HG03460 (cell line): ENCODE data around the gene FIBCD1.

Source experiments
- ATAC-seq: cut with Tn5 transposase; IDR thresholded peaks from one replicate; pipeline ENCODE4 v1.9.1; 2021; ENCODE audit not compliant: unreplicated experiment

The FIBCD1 gene

DNA sequence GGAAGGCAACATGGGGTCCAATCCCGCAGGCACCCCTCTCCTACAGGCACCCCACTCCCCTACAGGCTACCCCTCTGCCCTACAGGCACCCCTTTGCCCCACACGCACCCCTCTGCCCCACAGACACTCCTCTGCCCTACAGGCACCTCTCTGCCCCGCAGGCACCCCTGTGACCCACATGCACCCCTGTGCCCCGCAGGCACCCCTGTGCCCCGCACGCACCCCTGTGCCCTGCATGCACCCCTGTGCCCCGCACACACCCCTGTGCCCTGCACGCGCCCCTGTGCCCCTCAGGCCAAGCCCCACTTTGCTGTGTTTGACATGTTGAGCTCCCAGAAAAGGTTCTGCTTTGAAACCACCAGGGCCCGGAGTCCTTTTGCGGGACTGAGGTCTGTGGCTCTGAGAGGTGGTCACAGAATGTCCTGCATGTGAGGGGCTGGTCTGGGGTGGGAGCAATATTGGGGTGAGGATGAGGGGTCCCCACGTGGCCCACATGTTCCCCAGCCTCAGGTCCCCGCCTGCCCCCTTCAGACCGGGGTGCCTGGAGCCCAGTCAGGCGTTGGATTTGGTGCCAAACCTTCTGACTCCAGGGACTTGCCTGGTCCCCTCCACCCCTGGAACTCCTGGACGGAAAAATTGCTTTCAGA is 41.8 kb downstream of the FIBCD1 start:
- ATAC-seq, result no peak

DNA sequence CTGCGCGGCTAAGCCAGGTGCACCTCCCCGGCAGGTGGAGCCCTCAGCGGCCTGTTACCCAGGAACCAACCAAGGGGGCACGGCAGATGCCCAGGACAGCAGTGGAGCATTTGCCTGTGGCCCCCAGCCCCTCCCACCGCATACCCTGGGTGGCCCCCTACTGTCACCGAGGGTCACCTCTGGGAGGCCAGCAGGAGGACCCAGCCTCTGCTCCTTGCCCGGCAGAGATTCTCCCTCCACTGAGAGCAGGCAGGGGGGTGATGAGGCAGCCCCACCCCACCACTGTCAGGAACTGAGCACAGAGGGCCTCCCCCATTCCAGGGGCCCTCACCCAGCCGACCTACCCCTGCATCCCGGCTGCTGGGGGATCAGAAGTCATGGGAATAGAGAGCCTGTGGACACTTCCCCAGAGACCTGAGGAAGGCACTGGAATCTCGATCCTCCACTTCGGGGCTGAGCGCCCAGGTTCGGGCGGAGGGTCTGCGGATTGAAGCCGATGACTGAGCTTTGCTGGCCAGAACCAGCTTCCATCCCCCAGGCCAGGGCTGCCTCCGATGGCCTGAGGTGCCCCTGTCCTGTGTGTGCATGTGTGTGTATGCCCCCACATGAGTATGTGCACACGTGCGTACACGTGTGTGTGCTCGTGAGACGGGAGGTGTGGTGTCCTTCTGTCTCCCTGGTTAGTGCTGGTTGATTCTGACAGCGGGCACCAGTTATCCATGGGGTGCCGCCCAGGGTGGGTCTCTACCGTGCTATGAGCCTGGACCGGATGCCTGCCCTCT is 42.6 kb downstream of the FIBCD1 start, which contains the start of gene QRFP:
TSS of gene QRFP (minus strand) at position 580 of the 782 bp plus-strand sequence. CDS start 2,974 bp downstream, outside the sequence.
- ATAC-seq, result no peak

DNA sequence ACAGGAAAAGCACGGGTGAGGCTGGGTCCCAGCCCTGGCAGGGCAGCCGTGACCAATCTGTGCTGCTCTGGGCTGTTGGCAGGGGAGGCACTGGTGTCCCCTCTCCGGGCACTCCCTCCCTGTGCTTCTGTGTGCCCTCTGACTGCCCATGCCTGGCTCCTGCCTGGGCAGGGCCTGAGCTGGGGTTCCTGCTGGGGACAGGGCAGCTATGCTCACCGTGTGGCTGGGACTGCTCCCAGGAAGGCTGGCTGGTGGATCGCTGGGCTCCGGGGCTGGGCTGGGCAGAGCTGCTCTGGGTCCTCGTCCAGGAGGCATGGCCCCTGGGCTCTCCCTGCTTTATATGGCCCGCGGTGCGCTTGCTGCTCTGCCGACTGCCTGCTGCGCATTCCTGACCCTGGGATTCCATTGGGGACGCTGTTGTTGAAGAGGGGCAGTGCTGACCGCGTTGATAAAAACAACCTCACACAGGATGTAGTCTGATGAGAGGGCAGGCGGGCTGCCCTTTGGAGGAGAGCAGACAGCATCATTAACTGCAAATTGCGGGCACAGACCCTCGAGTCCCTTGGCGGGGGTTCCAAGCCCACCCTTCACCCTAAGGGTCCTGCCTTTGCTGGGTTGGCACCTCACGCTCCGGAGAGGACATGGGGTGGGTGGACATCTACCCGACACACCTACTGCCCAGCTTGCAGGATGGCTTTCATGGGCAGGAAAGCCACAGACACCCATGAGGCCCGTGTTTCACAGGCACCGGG is 43.4 kb downstream of the FIBCD1 start:
- no peak for ATAC-seq

DNA sequence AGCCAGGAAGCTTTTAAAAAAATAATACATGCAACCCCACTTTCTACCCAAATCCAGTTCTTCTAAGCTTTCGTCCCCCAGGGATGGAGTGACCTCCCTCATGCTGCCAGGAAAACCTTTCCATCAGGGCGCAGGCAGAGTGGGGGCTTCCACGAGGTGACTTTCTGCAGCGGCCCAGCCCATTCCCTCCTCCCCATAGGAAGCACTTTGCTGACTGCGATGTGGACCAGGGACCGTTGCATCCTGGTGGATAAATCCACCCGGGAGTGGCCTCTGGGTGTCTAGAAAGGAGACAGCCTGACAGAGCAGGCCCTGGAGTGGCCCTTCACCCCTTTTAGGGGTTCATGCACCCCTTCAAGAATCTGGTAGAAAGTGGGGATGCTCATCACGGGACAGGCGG is 44.0 kb downstream of the FIBCD1 start:
- no peak for ATAC-seq

DNA sequence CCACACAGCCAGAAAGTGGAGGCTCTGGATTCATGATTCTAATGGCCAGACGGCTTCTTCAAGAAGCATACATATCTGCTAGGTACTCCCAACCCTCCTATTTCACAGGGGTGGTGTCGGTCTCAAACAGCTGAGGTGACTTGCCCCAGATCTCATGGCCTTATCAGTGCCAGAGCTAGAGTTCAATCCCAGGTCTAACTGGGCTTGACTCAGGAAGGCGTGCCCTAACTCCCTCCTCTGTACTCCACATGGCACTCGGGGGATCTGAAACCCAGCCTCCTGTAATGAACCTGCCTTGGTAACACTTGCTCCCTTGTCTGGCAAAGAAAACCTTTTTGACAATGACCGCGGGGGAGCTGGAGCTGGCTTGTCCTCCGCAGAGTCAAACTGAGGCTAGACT is 44.5 kb downstream of the FIBCD1 start:
- ATAC-seq, result no peak

DNA sequence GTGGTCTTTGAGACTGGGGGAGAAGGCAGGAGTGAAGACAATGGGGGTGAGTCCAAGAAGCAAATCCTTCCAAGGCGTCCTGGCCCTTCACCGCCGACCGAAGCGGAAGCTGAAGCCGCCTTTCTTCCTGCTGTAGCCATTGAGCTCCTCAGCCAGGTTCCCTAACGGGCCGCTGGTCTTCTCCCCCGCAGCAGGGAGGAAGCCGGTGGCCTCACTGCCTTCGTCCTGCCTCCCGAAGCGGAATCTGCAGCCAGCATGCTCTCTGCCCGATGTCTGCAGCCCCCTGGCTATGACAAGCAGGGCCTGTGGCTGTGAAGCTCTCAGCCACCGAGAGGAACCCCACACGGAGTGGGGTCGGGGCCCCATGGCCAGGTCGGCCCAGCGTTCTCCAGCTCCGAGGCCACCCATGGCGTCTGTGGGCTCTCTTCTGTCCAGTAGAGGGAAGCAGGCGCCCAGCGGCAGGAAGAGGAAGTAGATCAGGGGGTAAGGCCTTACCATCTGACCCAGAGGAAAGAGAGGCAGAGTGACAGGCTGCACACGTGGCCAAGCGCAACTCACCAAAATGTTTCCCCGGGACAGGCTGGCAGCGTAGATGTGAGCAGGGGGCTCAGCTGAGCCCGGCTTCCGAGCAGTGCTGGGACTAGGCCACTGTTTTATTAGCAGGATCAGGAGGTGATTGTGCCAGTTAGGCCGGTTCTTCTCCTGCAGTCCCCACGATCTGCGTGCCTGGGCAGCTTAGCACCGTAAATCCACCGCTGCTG is 45.5 kb downstream of the FIBCD1 start:
- no peak for ATAC-seq

DNA sequence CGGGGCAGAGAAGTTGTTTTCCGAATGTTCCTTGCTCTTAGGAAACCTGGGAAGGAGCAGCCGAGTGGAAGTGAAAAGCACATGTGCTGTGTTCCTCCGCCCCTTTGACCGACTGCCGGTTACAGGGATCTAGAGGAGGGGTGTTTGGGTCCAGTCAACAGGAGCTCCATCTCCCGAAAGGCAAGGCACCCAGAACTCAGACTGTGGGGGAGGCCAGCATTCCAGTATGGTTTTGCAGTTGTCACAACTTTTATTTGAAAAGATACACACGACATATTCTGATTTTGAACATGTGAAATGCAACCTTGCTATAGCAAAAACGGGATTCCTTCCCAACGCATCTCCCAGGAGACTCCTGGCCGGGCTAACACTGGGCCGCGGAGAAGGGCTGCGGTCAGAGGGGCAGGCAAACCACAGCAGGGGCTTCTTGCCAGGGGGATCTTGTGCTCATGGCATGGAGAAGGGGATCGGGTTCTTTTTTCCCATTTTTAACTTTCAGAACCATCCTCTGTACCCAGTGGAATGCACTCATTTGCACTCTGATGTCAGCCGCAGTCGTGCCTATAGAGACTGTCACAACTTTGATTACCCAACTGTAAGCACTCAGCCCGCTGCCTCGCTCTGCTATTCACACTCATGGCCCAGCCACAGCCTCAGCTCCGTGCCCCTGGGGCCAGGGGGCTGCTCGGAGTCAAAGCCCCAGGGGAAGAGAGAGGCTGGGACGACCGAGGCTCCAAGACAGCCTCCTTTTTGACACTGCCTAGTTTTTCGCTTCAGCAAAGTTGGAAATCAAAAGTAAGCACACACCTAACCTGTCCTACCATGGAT is 46.4 kb downstream of the FIBCD1 start:
- ATAC-seq, result no peak

DNA sequence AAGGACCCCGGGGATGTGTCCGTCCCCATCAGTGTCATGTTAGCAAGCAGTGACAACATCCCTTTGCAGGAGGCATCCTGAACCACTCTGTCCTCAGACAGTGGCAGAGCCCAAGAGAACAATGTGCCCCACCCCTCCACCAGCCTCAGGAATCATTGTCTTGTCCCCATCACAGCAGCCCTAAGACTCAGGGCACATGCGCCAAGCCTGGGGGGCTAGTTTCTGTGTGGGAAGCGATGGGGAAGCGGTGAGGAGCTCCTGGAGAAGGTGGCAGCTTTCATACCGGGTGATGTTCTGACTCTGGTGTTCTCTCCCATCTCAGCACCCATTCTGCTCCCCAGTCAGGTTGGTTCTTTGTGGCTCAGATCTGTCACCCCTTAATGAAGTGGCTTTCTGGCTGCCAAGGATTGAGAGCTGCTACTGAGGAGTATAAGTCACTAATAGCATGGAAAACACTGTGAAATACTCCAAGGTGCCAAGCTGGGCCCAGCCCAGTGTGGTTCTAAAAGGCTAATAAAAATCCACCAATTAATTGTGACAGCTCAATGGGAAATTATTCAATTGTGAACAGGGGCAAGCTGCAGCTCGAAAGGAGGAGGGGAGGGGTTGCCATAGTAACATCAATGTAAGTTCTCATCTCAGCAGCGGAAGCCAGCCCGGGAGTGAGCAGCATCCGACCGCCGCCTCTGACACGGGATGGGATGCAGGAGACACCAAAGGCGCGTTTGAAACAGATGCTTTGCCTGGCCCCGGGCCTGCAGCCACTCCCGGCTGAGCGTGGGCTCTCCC is 47.2 kb downstream of the FIBCD1 start:
- ATAC-seq, result no peak

DNA sequence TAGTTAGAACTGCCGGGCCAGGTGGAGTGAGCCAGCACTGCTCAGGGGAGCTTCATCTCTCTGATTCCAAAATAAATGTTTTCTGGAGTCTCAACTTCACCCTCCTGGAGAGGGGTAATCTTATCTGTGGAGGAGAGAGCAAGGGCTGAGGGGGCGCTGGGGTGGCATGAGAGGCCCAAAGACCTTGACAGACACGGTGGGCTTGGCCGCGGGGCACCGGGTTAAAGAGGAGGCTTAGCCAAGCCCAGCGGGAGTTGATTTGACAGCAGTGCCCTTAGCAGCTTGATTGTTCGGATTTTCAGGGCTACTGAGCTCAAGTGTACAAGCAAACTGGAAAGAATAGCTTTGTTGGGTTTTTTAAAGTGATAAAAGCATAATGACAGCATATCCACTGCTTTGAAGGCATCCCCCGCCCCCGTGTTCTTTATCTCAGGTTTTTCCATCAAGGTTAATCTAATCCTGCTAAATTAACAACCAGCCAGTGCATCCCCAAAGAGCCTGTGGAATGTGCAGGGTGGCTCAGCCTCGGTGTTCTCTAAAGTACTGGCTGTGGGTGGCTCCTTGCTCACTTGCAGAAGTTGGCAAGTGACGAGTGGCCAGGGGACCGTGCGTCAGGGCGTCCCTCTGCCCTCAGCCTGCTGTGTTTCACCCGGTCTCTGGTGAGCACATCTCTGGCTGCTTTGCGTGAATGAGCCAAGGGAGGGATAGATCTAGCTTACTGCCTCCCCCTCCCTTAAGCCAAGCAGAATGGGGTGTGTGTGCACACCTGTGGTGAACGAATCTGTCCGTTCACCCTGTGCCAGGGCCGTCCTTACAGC is 48.0 kb downstream of the FIBCD1 start:
- ATAC-seq, result no peak

DNA sequence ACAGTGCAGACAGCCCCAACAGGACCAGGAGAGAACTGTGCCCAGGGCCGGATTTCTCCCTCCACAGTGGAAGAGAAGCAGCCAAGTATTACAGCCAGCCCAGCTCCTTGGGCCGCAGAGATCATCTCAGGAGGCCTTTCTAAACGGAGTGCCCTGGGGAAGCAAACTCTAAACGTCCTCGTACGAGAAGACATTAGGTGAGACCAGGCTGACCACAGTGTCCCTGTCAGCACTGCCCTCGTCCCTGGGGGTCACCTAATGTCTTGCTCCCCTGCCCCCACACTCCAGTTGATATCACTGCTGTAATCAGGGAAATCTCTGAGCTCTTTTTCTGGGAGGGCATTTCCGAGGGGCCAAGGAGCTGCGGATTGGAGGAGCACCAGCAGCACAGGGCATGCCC is 48.9 kb downstream of the FIBCD1 start:
- ATAC-seq, result no peak

DNA sequence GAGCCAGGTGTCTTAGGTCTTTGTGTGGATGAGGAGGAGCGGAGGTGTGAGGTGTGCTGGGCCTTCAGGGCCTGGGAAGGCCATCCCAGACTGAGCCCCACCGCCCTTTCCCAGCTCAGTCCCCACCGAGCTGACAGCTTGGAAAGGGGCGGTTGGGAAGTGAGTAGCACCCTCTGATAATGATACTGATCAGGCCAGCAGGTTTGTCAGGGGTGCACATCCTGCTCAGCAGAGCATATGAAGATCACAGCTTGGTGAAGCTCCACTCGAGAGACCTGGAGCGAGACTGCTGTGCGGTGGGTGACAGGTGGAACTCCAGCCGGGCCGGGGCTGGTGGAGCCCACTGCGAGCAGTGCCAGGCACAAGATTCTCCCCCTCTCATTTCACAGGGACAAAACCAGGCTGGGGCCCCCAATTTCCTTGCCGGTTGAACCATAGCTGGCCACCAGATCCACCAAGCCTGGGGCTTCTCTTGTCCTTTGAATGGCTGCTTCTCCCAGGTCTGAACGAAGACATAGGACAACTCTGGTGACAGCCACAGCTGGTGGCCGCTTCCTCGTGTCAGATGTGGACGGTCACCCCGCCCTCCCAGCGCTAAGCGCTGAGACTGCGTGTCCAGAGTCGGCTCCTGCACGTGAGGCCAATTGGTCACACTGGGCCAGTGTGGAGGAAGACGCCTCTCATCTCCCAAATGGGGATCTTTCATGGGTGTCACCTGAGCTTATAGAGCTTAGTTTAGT is 50.7 kb downstream of the FIBCD1 start:
- ATAC-seq, result no peak

DNA sequence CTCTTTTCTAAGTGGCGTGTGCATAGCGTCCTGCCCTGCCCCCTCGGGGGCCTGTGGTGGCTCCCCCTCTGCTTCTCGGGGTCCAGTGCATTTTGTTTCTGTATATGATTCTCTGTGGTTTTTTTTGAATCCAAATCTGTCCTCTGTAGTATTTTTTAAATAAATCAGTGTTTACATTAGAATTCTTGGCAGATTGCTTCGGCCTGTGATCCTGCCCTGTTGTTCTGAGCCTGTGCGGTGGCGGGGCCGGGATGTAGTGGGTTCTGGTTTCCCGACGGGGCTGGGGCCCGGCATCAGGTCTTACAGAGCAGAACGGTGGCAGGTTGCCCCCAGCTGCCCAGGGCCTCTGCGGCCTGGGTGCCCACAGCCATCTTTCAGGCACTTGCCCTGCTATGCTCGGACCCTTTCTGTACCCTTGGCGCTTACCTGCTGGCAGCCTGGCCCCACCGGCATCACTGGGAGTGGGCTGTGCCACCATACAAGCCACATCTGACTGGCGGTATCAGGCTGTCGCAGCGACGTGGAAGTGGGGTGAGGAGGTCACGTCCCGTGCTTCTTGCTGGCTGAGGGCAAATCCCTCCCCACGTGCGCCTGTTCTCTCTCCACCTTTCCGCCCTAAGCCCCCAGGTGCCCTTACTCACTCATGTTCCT is 51.4 kb downstream of the FIBCD1 start:
- no peak for ATAC-seq

DNA sequence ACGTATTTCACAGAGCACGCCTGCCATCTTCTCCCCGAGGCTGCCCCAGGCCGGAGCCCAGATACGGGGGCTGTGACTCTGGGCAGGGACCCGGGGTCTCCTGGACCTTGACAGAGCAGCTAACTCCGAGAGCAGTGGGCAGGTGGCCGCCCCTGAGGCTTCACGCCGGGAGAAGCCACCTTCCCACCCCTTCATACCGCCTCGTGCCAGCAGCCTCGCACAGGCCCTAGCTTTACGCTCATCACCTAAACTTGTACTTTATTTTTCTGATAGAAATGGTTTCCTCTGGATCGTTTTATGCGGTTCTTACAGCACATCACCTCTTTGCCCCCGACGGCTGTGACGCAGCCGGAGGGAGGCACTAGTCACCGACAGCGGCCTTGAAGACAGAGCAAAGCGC is 52.1 kb downstream of the FIBCD1 start:
- ATAC-seq, result no peak

DNA sequence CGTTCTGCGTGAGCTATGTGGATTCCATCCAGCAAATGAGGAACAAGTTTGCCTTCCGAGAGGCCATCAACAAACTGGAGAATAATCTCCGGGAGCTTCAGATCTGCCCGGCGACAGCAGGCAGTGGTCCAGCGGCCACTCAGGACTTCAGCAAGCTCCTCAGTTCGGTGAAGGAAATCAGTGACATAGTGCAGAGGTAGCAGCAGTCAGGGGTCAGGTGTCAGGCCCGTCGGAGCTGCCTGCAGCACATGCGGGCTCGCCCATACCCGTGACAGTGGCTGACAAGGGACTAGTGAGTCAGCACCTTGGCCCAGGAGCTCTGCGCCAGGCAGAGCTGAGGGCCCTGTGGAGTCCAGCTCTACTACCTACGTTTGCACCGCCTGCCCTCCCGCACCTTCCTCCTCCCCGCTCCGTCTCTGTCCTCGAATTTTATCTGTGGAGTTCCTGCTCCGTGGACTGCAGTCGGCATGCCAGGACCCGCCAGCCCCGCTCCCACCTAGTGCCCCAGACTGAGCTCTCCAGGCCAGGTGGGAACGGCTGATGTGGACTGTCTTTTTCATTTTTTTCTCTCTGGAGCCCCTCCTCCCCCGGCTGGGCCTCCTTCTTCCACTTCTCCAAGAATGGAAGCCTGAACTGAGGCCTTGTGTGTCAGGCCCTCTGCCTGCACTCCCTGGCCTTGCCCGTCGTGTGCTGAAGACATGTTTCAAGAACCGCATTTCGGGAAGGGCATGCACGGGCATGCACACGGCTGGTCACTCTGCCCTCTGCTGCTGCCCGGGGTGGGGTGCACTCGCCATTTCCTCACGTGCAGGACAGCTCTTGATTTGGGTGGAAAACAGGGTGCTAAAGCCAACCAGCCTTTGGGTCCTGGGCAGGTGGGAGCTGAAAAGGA is 53.3 kb downstream of the FIBCD1 start:
- ATAC-seq, result no peak

DNA sequence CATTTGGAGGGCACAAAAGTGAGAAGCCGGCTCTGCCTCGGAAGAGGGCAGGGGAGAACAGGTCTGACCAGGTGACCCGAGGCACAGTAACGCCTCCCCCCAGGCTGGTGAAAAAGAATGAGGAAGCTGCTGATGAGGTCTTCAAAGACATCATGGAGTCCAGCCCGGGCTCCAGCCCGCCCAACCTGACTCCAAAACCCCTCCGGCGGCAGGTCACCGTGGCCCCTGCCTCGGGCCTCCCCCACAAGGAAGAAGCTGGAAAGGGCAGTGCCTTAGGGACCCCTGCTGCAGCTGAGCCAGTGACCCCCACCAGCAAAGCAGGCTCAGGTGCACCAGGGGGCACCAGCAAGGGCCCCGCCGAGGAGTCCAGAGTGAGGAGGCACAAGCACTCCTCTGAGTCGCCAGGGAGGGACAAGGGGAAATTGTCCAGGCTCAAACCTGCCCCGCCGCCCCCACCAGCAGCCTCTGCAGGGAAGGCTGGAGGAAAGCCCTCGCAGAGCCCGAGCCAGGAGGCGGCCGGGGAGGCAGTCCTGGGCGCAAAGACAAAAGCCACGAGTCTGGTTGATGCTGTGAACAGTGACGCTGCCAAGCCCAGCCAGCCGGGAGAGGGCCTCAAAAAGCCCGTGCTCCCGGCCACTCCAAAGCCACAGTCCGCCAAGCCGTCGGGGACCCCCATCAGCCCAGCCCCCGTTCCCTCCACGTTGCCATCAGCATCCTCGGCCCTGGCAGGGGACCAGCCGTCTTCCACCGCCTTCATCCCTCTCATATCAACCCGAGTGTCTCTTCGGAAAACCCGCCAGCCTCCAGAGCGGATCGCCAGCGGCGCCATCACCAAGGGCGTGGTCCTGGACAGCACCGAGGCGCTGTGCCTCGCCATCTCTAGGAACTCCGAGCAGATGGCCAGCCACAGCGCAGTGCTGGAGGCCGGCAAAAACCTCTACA is 54.2 kb downstream of the FIBCD1 start:
- ATAC-seq, result no peak
